NT2/D1 (cell line): Measurements from ENCODE around the gene ATP2A2.

Source experiments
- SUZ12 ChIP-seq: IDR thresholded peaks from 2 replicates; pipeline ENCODE4 v1.6.1; 2011; ENCODE audit not compliant: insufficient read length, insufficient read depth; ENCODE audit errors: extremely low read depth
- YY1 ChIP-seq: IDR thresholded peaks from 2 replicates; pipeline ENCODE4 v1.6.1; 2011; ENCODE audit not compliant: insufficient read length, insufficient read depth

- no peak for TF ChIP-seq YY1
- TF ChIP-seq SUZ12, result no peak
Observed at GRCh38 chr12:110258466-110258865, 22.6 kb upstream of the ATP2A2 start.
